Measurements from ENCODE around the gene TIAM1. TPM values are rescaled to one million over a fixed set of nuclear protein-coding genes. Genes with fewer than 3 reads are reported as not detected.

TIAM1 gene
- total RNA-seq, 1 donor from 2014 or later = 17.8 TPM

DNA sequence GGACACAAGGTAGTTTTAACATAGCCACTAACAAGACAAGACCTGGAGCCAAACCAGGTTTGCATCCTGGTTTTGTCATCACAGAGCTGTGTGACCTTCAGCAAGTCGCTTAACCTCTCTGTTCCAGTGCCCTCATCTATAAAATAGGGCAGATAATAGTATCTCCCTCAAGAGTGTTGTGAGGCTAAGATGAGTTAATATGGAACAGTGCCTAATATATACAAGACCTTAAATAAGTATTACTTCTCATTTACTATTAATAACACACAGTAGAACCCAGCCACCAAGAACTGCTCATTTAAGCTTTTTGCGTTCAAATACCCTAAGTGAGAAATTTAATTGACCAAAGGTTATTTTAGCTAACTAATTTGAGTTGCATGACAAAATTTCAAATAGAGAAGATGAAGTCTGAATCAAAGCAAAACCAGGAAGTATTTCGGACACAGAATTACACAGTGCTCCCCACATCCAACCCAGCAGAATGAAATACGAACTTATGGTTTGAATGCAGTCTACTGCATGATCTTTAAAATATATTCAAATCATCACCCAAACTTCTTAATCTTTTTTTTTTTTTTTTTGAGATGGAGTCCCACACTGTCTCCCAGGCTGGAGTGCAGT, 181.9 kb downstream of the TIAM1 start:
- Mint-ChIP-seq H3K4me3 (ENCODE audit: unreplicated experiment) (no peak overlapping the region), H3K4me1 (ENCODE audit: low read depth, unreplicated experiment) (peaks cover 22% of the 10 kb centered on the region), H3K27ac (ENCODE audit: unreplicated experiment) (no peak overlapping the region), H3K9me3 (ENCODE audit: unreplicated experiment) (no peaks in the 10 kb centered on the region), H3K36me3 (ENCODE audit: low read depth, unreplicated experiment) (peaks cover 7% of the 10 kb centered on the region), H3K27me3 (ENCODE audit: low read depth, unreplicated experiment) (no peaks in the 10 kb centered on the region)
- no peak overlapping the region for H3K4me3 ChIP-seq (ENCODE audit: insufficient read depth, low read depth, low read length)
- H3K9me3 ChIP-seq (ENCODE audit: insufficient read depth, low read depth, low read length) = no peaks in the 10 kb centered on the region
- no peak overlapping the region for H3K4me2 ChIP-seq (ENCODE audit: low read length)
- H3K27me3 ChIP-seq (ENCODE audit: insufficient read depth, low read length) = no peaks in the 10 kb centered on the region
- FAIRE-seq (no peak), DNase-seq (ENCODE audit: low read depth) (no peak)
- H2AFZ ChIP-seq (ENCODE audit: low read depth, low read length) = no peak overlapping the region
- no peaks in the 10 kb centered on the region for H3K79me2 ChIP-seq (ENCODE audit: insufficient read depth, low read length)
- H3K4me1 ChIP-seq (ENCODE audit: insufficient read depth, low read length) = peaks cover 15% of the 10 kb centered on the region
- TF ChIP-seq EZH2 (IDR thresholded peaks at IDR 0.05; ENCODE audit: insufficient read depth, low read length) (no peak), CTCF (IDR thresholded peaks at IDR 0.05; ENCODE audit: insufficient read depth, low read depth, low read length) (no peak)
- H4K20me1 ChIP-seq (ENCODE audit: insufficient read depth, low read length) = no peaks in the 10 kb centered on the region
- H3K36me3 ChIP-seq (ENCODE audit: insufficient read depth, low read length) = no peaks in the 10 kb centered on the region
- no peak overlapping the region for H3K9ac ChIP-seq (ENCODE audit: low read length)
- H3K27ac ChIP-seq (ENCODE audit: low read depth, low read length) = no peak overlapping the region

DNA sequence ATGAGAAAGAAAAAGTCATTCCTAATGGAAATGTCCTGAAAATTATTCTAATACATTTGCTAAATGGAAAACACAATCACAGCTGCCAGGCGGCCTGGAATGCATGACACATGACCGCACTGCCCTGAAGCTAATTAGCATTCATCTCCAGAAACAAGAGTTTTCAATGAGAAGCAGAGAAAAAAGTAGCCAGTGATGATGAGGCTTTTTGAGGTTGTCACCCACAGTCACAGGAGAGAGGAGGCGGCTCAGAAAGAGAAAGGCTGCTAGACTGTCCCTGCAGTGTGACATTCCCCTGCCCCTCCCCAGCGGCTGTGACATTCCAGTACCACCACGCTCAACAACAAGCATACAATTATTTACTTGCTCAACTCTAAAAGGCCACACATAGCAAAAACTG, 182.9 kb downstream of the TIAM1 start:
- H3K4me3 Mint-ChIP-seq (ENCODE audit: unreplicated experiment) = no peak overlapping the region
- Histone ChIP-seq H4K20me1 (ENCODE audit: insufficient read depth, low read length) (no peaks in the 10 kb centered on the region), H3K36me3 (ENCODE audit: insufficient read depth, low read length) (no peaks in the 10 kb centered on the region), H3K4me1 (ENCODE audit: insufficient read depth, low read length) (peaks cover 15% of the 10 kb centered on the region), H3K9ac (ENCODE audit: low read length) (peak overlapping the region; percentile 72), H3K27ac (ENCODE audit: low read depth, low read length) (peak overlapping the region; percentile 71), H3K4me3 (ENCODE audit: insufficient read depth, low read depth, low read length) (peak overlapping the region; percentile 57), H3K27me3 (ENCODE audit: insufficient read depth, low read length) (no peaks in the 10 kb centered on the region), H2AFZ (ENCODE audit: low read depth, low read length) (peak overlapping the region; percentile 3), H3K9me3 (ENCODE audit: insufficient read depth, low read depth, low read length) (peaks cover 4% of the 10 kb centered on the region), H3K4me2 (ENCODE audit: low read length) (peak overlapping the region; percentile 89), H3K79me2 (ENCODE audit: insufficient read depth, low read length) (no peaks in the 10 kb centered on the region)
- no peaks in the 10 kb centered on the region for H3K27me3 Mint-ChIP-seq (ENCODE audit: low read depth, unreplicated experiment)
- H3K36me3 Mint-ChIP-seq (ENCODE audit: low read depth, unreplicated experiment) = peaks cover 5% of the 10 kb centered on the region
- FAIRE-seq (no peak), DNase-seq (ENCODE audit: low read depth) (peak; percentile 77)
- peaks cover 22% of the 10 kb centered on the region for H3K4me1 Mint-ChIP-seq (ENCODE audit: low read depth, unreplicated experiment)
- peak overlapping the region; percentile 35 for H3K27ac Mint-ChIP-seq (ENCODE audit: unreplicated experiment)
- peaks cover 4% of the 10 kb centered on the region for H3K9me3 Mint-ChIP-seq (ENCODE audit: unreplicated experiment)
- TF ChIP-seq CTCF (IDR thresholded peaks at IDR 0.05; ENCODE audit: insufficient read depth, low read depth, low read length) = no peak
- TF ChIP-seq EZH2 (IDR thresholded peaks at IDR 0.05; ENCODE audit: insufficient read depth, low read length) = no peak

GRCh38 chr21:31159808-31160207, 184.3 kb downstream of the TIAM1 start:
- no peaks in the 10 kb centered on the region for H3K27me3 ChIP-seq (ENCODE audit: insufficient read depth, low read length)
- H3K9ac ChIP-seq (ENCODE audit: low read length) = peak overlapping the region; percentile 72
- no peak overlapping the region for H2AFZ ChIP-seq (ENCODE audit: low read depth, low read length)
- H3K4me1 Mint-ChIP-seq (ENCODE audit: low read depth, unreplicated experiment) = peaks cover 22% of the 10 kb centered on the region
- peaks cover 15% of the 10 kb centered on the region for H3K4me1 ChIP-seq (ENCODE audit: insufficient read depth, low read length)
- H3K27ac ChIP-seq (ENCODE audit: low read depth, low read length) = peak overlapping the region; percentile 71
- peak overlapping the region; percentile 89 for H3K4me2 ChIP-seq (ENCODE audit: low read length)
- peaks cover 5% of the 10 kb centered on the region for H3K36me3 Mint-ChIP-seq (ENCODE audit: low read depth, unreplicated experiment)
- no peaks in the 10 kb centered on the region for H3K79me2 ChIP-seq (ENCODE audit: insufficient read depth, low read length)
- peak overlapping the region; percentile 57 for H3K4me3 ChIP-seq (ENCODE audit: insufficient read depth, low read depth, low read length)
- no peak for TF ChIP-seq EZH2 (IDR thresholded peaks at IDR 0.05; ENCODE audit: insufficient read depth, low read length)
- no peak for TF ChIP-seq CTCF (IDR thresholded peaks at IDR 0.05; ENCODE audit: insufficient read depth, low read depth, low read length)
- H3K4me3 Mint-ChIP-seq (ENCODE audit: unreplicated experiment) = no peak overlapping the region
- DNase-seq (ENCODE audit: low read depth) (no peak), FAIRE-seq (no peak)
- no peak overlapping the region for H3K27ac Mint-ChIP-seq (ENCODE audit: unreplicated experiment)
- peaks cover 7% of the 10 kb centered on the region for H3K9me3 Mint-ChIP-seq (ENCODE audit: unreplicated experiment)
- peaks cover 4% of the 10 kb centered on the region for H3K9me3 ChIP-seq (ENCODE audit: insufficient read depth, low read depth, low read length)
- no peaks in the 10 kb centered on the region for H3K27me3 Mint-ChIP-seq (ENCODE audit: low read depth, unreplicated experiment)
- no peaks in the 10 kb centered on the region for H4K20me1 ChIP-seq (ENCODE audit: insufficient read depth, low read length)
- no peaks in the 10 kb centered on the region for H3K36me3 ChIP-seq (ENCODE audit: insufficient read depth, low read length)
